ENCODE measurements around the gene GALC. TPM values are rescaled to one million over a fixed set of nuclear protein-coding genes. Genes with fewer than 3 reads are reported as not detected.

GALC gene
- total and polyA plus RNA-seq, 2 experiments from 2014 or later = 13.1 to 24.0 TPM

DNA sequence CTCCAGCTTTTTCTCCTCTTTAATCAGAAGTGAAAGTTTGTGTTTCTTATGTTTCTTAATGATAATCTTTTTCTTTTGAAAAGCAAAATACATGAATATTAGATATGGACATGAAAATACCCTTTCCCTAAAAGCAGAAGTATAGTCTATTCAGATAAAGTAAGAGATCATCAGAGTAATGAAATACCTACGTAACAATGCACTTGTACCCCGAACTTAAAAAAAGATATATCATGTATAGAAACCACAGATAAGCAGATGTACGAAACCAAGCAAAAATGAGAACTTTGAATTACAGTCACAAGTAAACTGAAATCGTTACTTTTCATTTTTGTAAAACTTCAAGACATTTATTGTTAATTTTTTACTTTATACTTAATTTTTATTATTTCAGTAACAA is 10.4 kb upstream of the GALC start:
- 77 to 82% methylated on average over 4 of the region's 4 CpGs for WGBS, 2 experiments (ENCODE audit: low coverage in 1 of 2, low lambda C conversion rate in 2 of 2, missing lambda C conversion rate in 2 of 2)
- in situ Hi-C loops (cut with MboI) = loop anchor here (25.0 kb wide), 1 partner anchor 559 kb away; the partner anchor contains the start of genes PTPN21 and ZC3H14
- no peak for DNase-seq

GRCh38 chr14:88002421-88003075 is 9.6 kb upstream of the GALC start:
- Histone ChIP-seq H3K4me2 (ENCODE audit: unreplicated experiment) (no peak overlapping the region), H3K9ac (no peak overlapping the region), H2AFZ (no peak overlapping the region), H3K9me3 (ENCODE audit: low read depth) (no peaks in the 10 kb centered on the region), H3K4me3 (no peak overlapping the region), H3K4me1 (ENCODE audit: insufficient read depth) (no peaks in the 10 kb centered on the region), H3K27ac (no peak overlapping the region), H3K9me2 (ENCODE audit: insufficient read depth) (no peaks in the 10 kb centered on the region), H4K20me1 (ENCODE audit: insufficient read depth) (no peaks in the 10 kb centered on the region), H3F3A (ENCODE audit: insufficient read depth) (no peaks in the 10 kb centered on the region), H3K27me3 (replicated peaks; ENCODE audit: insufficient read depth) (no peaks in the 10 kb centered on the region), H3K36me3 (ENCODE audit: low read depth) (no peaks in the 10 kb centered on the region), H3K79me2 (ENCODE audit: insufficient read depth) (no peaks in the 10 kb centered on the region)
- WGBS, 2 experiments (ENCODE audit: low coverage in 1 of 2, low lambda C conversion rate in 2 of 2, missing lambda C conversion rate in 2 of 2) = 81 to 87% methylated on average over 4 of the region's 4 CpGs
- in situ Hi-C loops (cut with MboI) = loop anchor here (25.0 kb wide), 1 partner anchor 560 kb away; the partner anchor contains the start of genes PTPN21 and ZC3H14
- TF ChIP-seq EZH2phosphoT487 (IDR thresholded peaks at IDR 0.05; ENCODE audit: insufficient read depth, low read depth) (no peak), EZH2 (IDR thresholded peaks at IDR 0.05; ENCODE audit: insufficient read depth, poor library complexity, severe bottlenecking) (no peak)
- DNase-seq = no peak

More for the DNA sequence above, 10.4 kb upstream of the GALC start:
- Histone ChIP-seq H3K9me2 (ENCODE audit: insufficient read depth) (no peaks in the 10 kb centered on the region), H3K79me2 (ENCODE audit: insufficient read depth) (no peaks in the 10 kb centered on the region), H3F3A (ENCODE audit: insufficient read depth) (no peaks in the 10 kb centered on the region), H3K27me3 (replicated peaks; ENCODE audit: insufficient read depth) (no peaks in the 10 kb centered on the region), H3K9me3 (ENCODE audit: low read depth) (no peaks in the 10 kb centered on the region), H3K4me1 (ENCODE audit: insufficient read depth) (no peaks in the 10 kb centered on the region), H3K9ac (no peak overlapping the region), H3K4me2 (ENCODE audit: unreplicated experiment) (no peak overlapping the region), H2AFZ (no peak overlapping the region), H3K27ac (no peak overlapping the region), H3K36me3 (ENCODE audit: low read depth) (no peaks in the 10 kb centered on the region), H3K4me3 (no peak overlapping the region), H4K20me1 (ENCODE audit: insufficient read depth) (no peaks in the 10 kb centered on the region)
- TF ChIP-seq EZH2 (IDR thresholded peaks at IDR 0.05; ENCODE audit: insufficient read depth, poor library complexity, severe bottlenecking) (no peak), EZH2phosphoT487 (IDR thresholded peaks at IDR 0.05; ENCODE audit: insufficient read depth, low read depth) (no peak)

- H3K4me3 ChIP-seq = no peak overlapping the region
- H3K4me1 ChIP-seq (ENCODE audit: insufficient read depth) = no peaks in the 10 kb centered on the region
- H3K4me2 ChIP-seq (ENCODE audit: unreplicated experiment) = no peak overlapping the region
- no peaks in the 10 kb centered on the region for H3K27me3 ChIP-seq (replicated peaks; ENCODE audit: insufficient read depth)
- in situ Hi-C loops (cut with MboI) = no loop called here
- no peaks in the 10 kb centered on the region for H4K20me1 ChIP-seq (ENCODE audit: insufficient read depth)
- 81 to 92% methylated on average over 2 of the region's 2 CpGs for WGBS, 2 experiments (ENCODE audit: low coverage in 1 of 2, low lambda C conversion rate in 2 of 2, missing lambda C conversion rate in 2 of 2)
- no peak for DNase-seq
- no peak for TF ChIP-seq EZH2 (IDR thresholded peaks at IDR 0.05; ENCODE audit: insufficient read depth, poor library complexity, severe bottlenecking)
- TF ChIP-seq EZH2phosphoT487 (IDR thresholded peaks at IDR 0.05; ENCODE audit: insufficient read depth, low read depth) = no peak
- no peaks in the 10 kb centered on the region for H3K9me3 ChIP-seq (ENCODE audit: low read depth)
- no peak overlapping the region for H3K9ac ChIP-seq
- H2AFZ ChIP-seq = no peak overlapping the region
- no peaks in the 10 kb centered on the region for H3K79me2 ChIP-seq (ENCODE audit: insufficient read depth)
- H3F3A ChIP-seq (ENCODE audit: insufficient read depth) = no peaks in the 10 kb centered on the region
- H3K27ac ChIP-seq = no peak overlapping the region
- no peaks in the 10 kb centered on the region for H3K36me3 ChIP-seq (ENCODE audit: low read depth)
- no peaks in the 10 kb centered on the region for H3K9me2 ChIP-seq (ENCODE audit: insufficient read depth)
Observed at GRCh38 chr14:87999277-87999676, 6.3 kb upstream of the GALC start.

DNA sequence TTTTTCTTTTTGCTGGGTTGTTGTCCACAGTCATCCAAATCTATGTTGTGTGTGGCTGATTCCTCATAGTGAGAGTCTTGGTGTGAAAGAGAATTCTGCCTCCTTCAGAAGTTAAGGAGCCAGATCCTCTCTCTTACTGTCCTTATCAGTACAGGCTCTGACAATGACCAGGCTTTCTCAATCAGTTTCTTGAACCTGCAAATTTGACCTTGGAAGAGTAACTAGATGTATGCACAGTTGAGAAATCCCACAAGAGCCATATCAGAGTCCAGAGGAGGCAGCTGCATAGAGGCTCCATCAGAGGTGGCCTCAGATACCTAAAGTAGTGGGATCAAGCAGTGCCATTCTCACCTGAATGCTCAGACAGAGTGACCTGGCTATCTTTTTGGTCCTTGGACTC is 5.5 kb upstream of the GALC start:
- Histone ChIP-seq H3K9me3 (ENCODE audit: low read depth) (no peaks in the 10 kb centered on the region), H3K79me2 (ENCODE audit: insufficient read depth) (no peaks in the 10 kb centered on the region), H3K4me1 (ENCODE audit: insufficient read depth) (peaks cover 4% of the 10 kb centered on the region; the same call in 1 of the 2 replicates), H4K20me1 (ENCODE audit: insufficient read depth) (no peaks in the 10 kb centered on the region), H3K27me3 (replicated peaks; ENCODE audit: insufficient read depth) (no peaks in the 10 kb centered on the region), H3K4me3 (no peak overlapping the region), H3F3A (ENCODE audit: insufficient read depth) (peaks cover 4% of the 10 kb centered on the region; the same call in 1 of the 2 replicates), H2AFZ (no peak overlapping the region), H3K4me2 (ENCODE audit: unreplicated experiment) (no peak overlapping the region), H3K36me3 (ENCODE audit: low read depth) (no peaks in the 10 kb centered on the region), H3K9ac (no peak overlapping the region), H3K9me2 (ENCODE audit: insufficient read depth) (no peaks in the 10 kb centered on the region), H3K27ac (no peak overlapping the region)
- TF ChIP-seq EZH2 (IDR thresholded peaks at IDR 0.05; ENCODE audit: insufficient read depth, poor library complexity, severe bottlenecking) (no peak), EZH2phosphoT487 (IDR thresholded peaks at IDR 0.05; ENCODE audit: insufficient read depth, low read depth) (no peak)
- DNase-seq = no peak
- in situ Hi-C loops (cut with MboI) = no loop called here

All from GM23248 (cell line).